Stimulated activated CD4-positive, alpha-beta T cell treated with anti-CD3 and anti-CD28 coated beads, Interleukin-4, amount 100 ng/mL, for 4 hours (primary cell): ENCODE data around the gene VWCE.
"Not testable (repeated sequence)": the region's sequence is repeated elsewhere in the genome, so short reads cannot be mapped to it uniquely, and the experiment has no call there.

ENCODE experiments used
- DNase-seq, 2 experiments: peaks; one replicate each; pipeline ENCODE4 v3.0.0-alpha.2; 2020

VWCE gene

GRCh38 chr11:61254403-61255025 is 40.6 kb downstream of the VWCE start:
- DNase-seq, result peak; percentile 42 to 59

- DNase-seq, result not testable (repeated sequence)
These were observed 42.8 kb downstream of the VWCE start for GRCh38 chr11:61252332-61252731.

GRCh38 chr11:61250796-61251765 is 44.0 kb downstream of the VWCE start:
- not testable (repeated sequence) for DNase-seq

- DNase-seq, result not testable (repeated sequence)
These were observed 45.9 kb downstream of the VWCE start for GRCh38 chr11:61249201-61249600.

GRCh38 chr11:61248071-61248470 is 47.0 kb downstream of the VWCE start:
- not testable (repeated sequence) for DNase-seq

- not testable (repeated sequence) for DNase-seq
These were observed 49.7 kb downstream of the VWCE start for GRCh38 chr11:61245284-61245964.

GRCh38 chr11:61241526-61241925 is 53.6 kb downstream of the VWCE start:
- DNase-seq, result not testable (repeated sequence)

- not testable (repeated sequence) for DNase-seq
These were observed 54.2 kb downstream of the VWCE start, which contains the start of gene PGA5 for GRCh38 chr11:61240875-61241274. Gene PGA5, plus strand, starts transcription at chr11:61241175. Its CDS starts 52 bp downstream, at chr11:61241227.

- not testable (repeated sequence) for DNase-seq
These were observed 54.8 kb downstream of the VWCE start for GRCh38 chr11:61240288-61240687.

- DNase-seq, result not testable (repeated sequence)
These were observed 58.0 kb downstream of the VWCE start for GRCh38 chr11:61237130-61237529.

GRCh38 chr11:61232548-61233145 is 62.5 kb downstream of the VWCE start:
- DNase-seq, result not testable (repeated sequence)

GRCh38 chr11:61231585-61231984 is 63.5 kb downstream of the VWCE start:
- DNase-seq, result not testable (repeated sequence)

GRCh38 chr11:61231033-61231432 is 64.1 kb downstream of the VWCE start:
- not testable (repeated sequence) for DNase-seq

GRCh38 chr11:61229458-61229857 is 65.7 kb downstream of the VWCE start:
- DNase-seq, result not testable (repeated sequence)

GRCh38 chr11:61226457-61227137 is 68.5 kb downstream of the VWCE start:
- DNase-seq, result not testable (repeated sequence)

GRCh38 chr11:61222692-61223091 is 72.4 kb downstream of the VWCE start:
- not testable (repeated sequence) for DNase-seq

- DNase-seq, result not testable (repeated sequence)
These were observed 73.1 kb downstream of the VWCE start, which contains the start of gene PGA4 for GRCh38 chr11:61222047-61222446. Gene PGA4, plus strand, starts transcription at chr11:61222347. Its CDS starts 54 bp downstream, at chr11:61222401.

- DNase-seq, result not testable (repeated sequence)
These were observed 76.1 kb downstream of the VWCE start for GRCh38 chr11:61219016-61219415.

GRCh38 chr11:61218306-61218705 is 76.8 kb downstream of the VWCE start:
- not testable (repeated sequence) for DNase-seq

GRCh38 chr11:61213711-61214324 is 81.3 kb downstream of the VWCE start:
- DNase-seq, result not testable (repeated sequence)

- DNase-seq, result not testable (repeated sequence)
These were observed 82.9 kb downstream of the VWCE start for GRCh38 chr11:61212202-61212601.
